ENCODE measurements around the gene EFNA5. TPM values are rescaled to one million over a fixed set of nuclear protein-coding genes. Genes with fewer than 3 reads are reported as not detected.

The EFNA5 gene
- total and polyA plus RNA-seq, 10 of the 15 experiments (the other 5 are each of a cell fraction or from before 2014, with no cell fraction given) = 0.19 to 12.6 (median 3.9) TPM

DNA sequence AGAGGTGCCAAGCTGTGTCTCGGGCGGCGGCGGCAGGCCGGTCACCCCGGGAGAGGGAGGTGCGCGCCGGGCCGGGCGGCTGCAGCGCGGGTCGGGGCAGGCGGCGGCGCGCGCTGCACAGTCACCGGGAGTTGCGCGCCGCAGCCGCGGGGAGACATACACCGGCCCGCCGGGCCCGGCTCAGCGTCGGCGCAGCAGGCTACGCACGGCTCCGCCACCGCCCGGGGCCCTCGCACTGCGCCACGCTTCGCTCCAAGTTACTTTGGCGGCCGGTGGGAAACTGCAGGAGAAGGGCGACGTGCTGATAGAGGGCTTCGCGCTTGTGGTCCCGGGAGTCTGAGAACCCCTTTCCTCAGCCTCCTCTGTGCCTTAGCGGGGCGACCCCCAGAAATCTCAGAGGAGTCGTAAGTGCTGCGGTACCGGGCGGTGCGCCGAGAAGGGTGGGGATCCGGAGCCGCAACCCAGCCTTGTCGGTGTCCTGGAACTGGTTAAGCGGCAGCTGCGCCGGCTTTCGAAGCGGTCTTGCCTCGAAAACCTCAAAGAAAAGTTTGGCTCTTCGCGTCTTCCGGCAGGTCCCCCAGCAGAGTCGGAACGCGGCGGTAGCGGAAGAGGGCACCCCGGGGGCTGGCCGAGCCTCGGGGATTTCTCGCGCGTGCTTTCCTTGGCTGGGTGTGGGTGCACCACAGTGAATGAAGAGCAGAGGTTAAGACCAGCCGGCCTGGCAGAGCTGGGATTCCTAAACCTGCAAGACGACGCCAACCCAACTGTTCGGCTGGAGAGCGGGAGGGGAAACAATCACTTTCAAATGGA, at the start of gene EFNA5 (continued):
- peak; percentile 72; the same call in 1 of the 2 replicates for TF ChIP-seq MLLT1 (IDR thresholded peaks at IDR 0.05)
- peak; percentile 39; the same call in 1 of the 2 replicates for TF ChIP-seq DPF2 (IDR thresholded peaks at IDR 0.05)
- TF ChIP-seq MEF2B (IDR thresholded peaks at IDR 0.05; ENCODE audit: partially characterized antibody, poor library complexity, severe bottlenecking) = peak; percentile 38
- no peak for TF ChIP-seq NFYB (IDR thresholded peaks at IDR 0.05; ENCODE audit: insufficient read depth, low read depth, low read length)
- no peak for TF ChIP-seq EZH2 (IDR thresholded peaks at IDR 0.05; ENCODE audit: borderline replicate concordance, control insufficient read depth, low read depth, low read length)
- no peak for TF ChIP-seq POU2F2 (IDR thresholded peaks at IDR 0.05; ENCODE audit: borderline replicate concordance, low read depth, low read length)
- TF ChIP-seq BACH1 (IDR thresholded peaks at IDR 0.05; ENCODE audit: borderline replicate concordance) = peak; percentile 35
- TF ChIP-seq SMARCA5 (IDR thresholded peaks at IDR 0.05) = no peak
- TF ChIP-seq SIX5 (IDR thresholded peaks at IDR 0.05; ENCODE audit: low read depth, low read length, severe bottlenecking) = no peak
- 0 out of 2 replicates have a peak, but pooled peaks have one; percentile 29 for TF ChIP-seq ZBTB40 (IDR thresholded peaks at IDR 0.05; ENCODE audit: borderline replicate concordance)
- TF ChIP-seq BRCA1 (IDR thresholded peaks at IDR 0.05; ENCODE audit: low read depth, low read length) = no peak
- 0 out of 2 replicates have a peak, but pooled peaks have one; percentile 44 for TF ChIP-seq ZSCAN29 (IDR thresholded peaks at IDR 0.05)
- TF ChIP-seq KAT2A (conservative IDR thresholded peaks at IDR 0.05; ENCODE audit: control insufficient read depth, low read depth, low read length) = no peak
- TF ChIP-seq SRF (IDR thresholded peaks at IDR 0.05; ENCODE audit: low read depth in 2 of 2, low read length in 2 of 2) = no peak
- TF ChIP-seq HDAC6 (IDR thresholded peaks at IDR 0.05; ENCODE audit: unreplicated experiment) = peak; percentile 80
- no peak for TF ChIP-seq NFYA (IDR thresholded peaks at IDR 0.05; ENCODE audit: borderline replicate concordance, low read depth, low read length)
- peak; percentile 35 for TF ChIP-seq IKZF1 (conservative IDR thresholded peaks at IDR 0.05)
- TF ChIP-seq BHLHE40 (IDR thresholded peaks at IDR 0.05; ENCODE audit: borderline replicate concordance in 1 of 2, low read depth in 2 of 2, low read length in 1 of 2) = peak in 1 of 2 experiments; percentile 20; a peak in 2 of 4 replicates
- 0 out of 2 replicates have a peak, but pooled peaks have one; percentile 34 for TF ChIP-seq GABPA (IDR thresholded peaks at IDR 0.05; ENCODE audit: low read depth)
- TF ChIP-seq ETV6 (conservative IDR thresholded peaks at IDR 0.05 in 1 of 2, IDR thresholded peaks at IDR 0.05 in 1 of 2; ENCODE audit: borderline replicate concordance in 1 of 2, low read depth in 1 of 2) = no peak
- TF ChIP-seq MYC (IDR thresholded peaks at IDR 0.05; ENCODE audit: insufficient read depth, insufficient read length, insufficient replicate concordance, low read length, severe bottlenecking) = no peak
- no peak for TF ChIP-seq CHD1 (IDR thresholded peaks at IDR 0.05; ENCODE audit: low read depth, low read length)
